ENCODE results near the gene NDUFA9.

GRCh38 chr12:4643747-4644146 is 5.2 kb upstream of the NDUFA9 start:
- TF ChIP-seq EZH2phosphoT487 (IDR thresholded peaks at IDR 0.05; ENCODE audit: insufficient read depth, low read depth) (no peak), EZH2 (IDR thresholded peaks at IDR 0.05; ENCODE audit: insufficient read depth, poor library complexity, severe bottlenecking) (no peak)
